SK-N-SH (cell line): ENCODE data around the gene SRSF5. TPM values are rescaled to one million over a fixed set of nuclear protein-coding genes. Genes with fewer than 3 reads are reported as not detected.

ENCODE experiments used
- CTCF ChIA-PET: fragments of 300-600, 350-600 bp; formaldehyde crosslinking; extraction: SDS; loops from one replicate; lab custom pipeline; 2021; lab: Yijun Ruan, JAX
- POLR2A ChIA-PET: fragments of 350-600 bp; sonication (Branson Sonifier 250); formaldehyde crosslinking; extraction: SDS; loops from one replicate; lab custom pipeline; 2020; ENCODE audit warnings: antibody characterized with exemption, inconsistent platforms; lab: Yijun Ruan, JAX
- DNase-seq: peaks from one replicate; pipeline ENCODE4 v3.0.0; 2012
- H2AFZ ChIP-seq: fragments of 200-600 bp; sonication (generic); 2 replicates; pipeline ENCODE4 v1.8.1; 2016; ENCODE audit warnings: antibody characterized with exemption, mild to moderate bottlenecking, low read depth
- H3F3A ChIP-seq: fragments of 200-600 bp; sonication (generic); replicated peaks from 2 replicates; pipeline ENCODE3; 2016; ENCODE audit warnings: antibody characterized with exemption, mild to moderate bottlenecking; ENCODE audit not compliant: insufficient read depth
- H3K27ac ChIP-seq, 2 experiments: fragments of 200-500 bp in 1 of 2; fragments of 200-600 bp in 1 of 2; sonication (Bioruptor generic) in 1 of 2; sonication (generic), shearing (Covaris generic) in 1 of 2; 2 replicates each; pipeline versions ENCODE4 v1.5.1 to v1.6.1; 2014 to 2016; ENCODE audit warnings: low read depth in 2 of 2, inconsistent platforms in 1 of 2, low read length in 1 of 2, mild to moderate bottlenecking in 1 of 2, mixed read lengths in 1 of 2
- H3K27me3 ChIP-seq: fragments of 200-600 bp; sonication (generic), shearing (Covaris generic); 2 replicates; pipeline ENCODE4 v1.6.1; 2016; ENCODE audit warnings: mixed run types; ENCODE audit not compliant: insufficient read depth
- H3K36me3 ChIP-seq, 2 experiments: fragments of 200-500 bp in 1 of 2; fragments of 200-600 bp in 1 of 2; sonication (Bioruptor generic) in 1 of 2; sonication (generic) in 1 of 2; replicated peaks in 1 of 2; 2 replicates each; pipeline versions ENCODE3 to v1.5.1; 2014 to 2016; ENCODE audit warnings: low read length in 1 of 2, mild to moderate bottlenecking in 1 of 2; ENCODE audit not compliant: insufficient read depth in 2 of 2, control insufficient read depth in 1 of 2
- H3K4me1 ChIP-seq, 2 experiments: fragments of 200-500 bp in 1 of 2; fragments of 200-600 bp in 1 of 2; sonication (Bioruptor generic) in 1 of 2; sonication (generic), shearing (Covaris generic) in 1 of 2; 2 replicates each; pipeline versions ENCODE4 v1.5.1 to v1.6.1; 2014 to 2016; ENCODE audit warnings: low read depth in 1 of 2, low read length in 1 of 2, mixed run types in 1 of 2; ENCODE audit not compliant: insufficient read depth in 2 of 2, control insufficient read depth in 1 of 2
- H3K4me2 ChIP-seq: fragments of 200-600 bp; sonication (generic), shearing (Covaris generic); 2 replicates; pipeline ENCODE4 v1.6.1; 2017; ENCODE audit warnings: mixed run types
- H3K4me3 ChIP-seq, 2 experiments: fragments of 200-500 bp in 1 of 2; fragments of 200-600 bp in 1 of 2; sonication (Bioruptor generic) in 1 of 2; sonication (generic), shearing (Covaris generic) in 1 of 2; 2 replicates each; pipeline versions ENCODE4 v1.5.1 to v1.8.1; 2014 to 2016; ENCODE audit warnings: low read depth in 2 of 2, inconsistent platforms in 1 of 2, low read length in 1 of 2, mild to moderate bottlenecking in 1 of 2, mixed read lengths in 1 of 2, moderate library complexity in 1 of 2
- H3K79me2 ChIP-seq: fragments of 200-600 bp; sonication (generic); 2 replicates; pipeline ENCODE4 v1.8.1; 2017; ENCODE audit warnings: mild to moderate bottlenecking; ENCODE audit not compliant: insufficient read depth
- H3K9ac ChIP-seq: fragments of 200-600 bp; sonication (generic); 2 replicates; pipeline ENCODE4 v1.6.1; 2017; ENCODE audit warnings: mixed run types
- H3K9me2 ChIP-seq: fragments of 200-600 bp; sonication (generic); 2 replicates; pipeline ENCODE4 v1.6.1; 2017; ENCODE audit warnings: mixed run types
- H3K9me3 ChIP-seq: fragments of 200-600 bp; sonication (generic); 2 replicates; pipeline ENCODE4 v1.6.1; 2017; ENCODE audit warnings: mixed run types, mild to moderate bottlenecking, moderate library complexity
- H4K20me1 ChIP-seq: fragments of 200-600 bp; sonication (generic); 2 replicates; pipeline ENCODE4 v1.6.1; 2017; ENCODE audit warnings: mild to moderate bottlenecking, mixed run types; ENCODE audit not compliant: insufficient read depth
- CTCF ChIP-seq: fragments of 200-600 bp; sonication (generic); IDR thresholded peaks from 2 replicates; pipeline ENCODE4 v1.6.1; 2017; ENCODE audit warnings: antibody characterized with exemption, mild to moderate bottlenecking, moderate library complexity
- EP300 ChIP-seq, 2 experiments: IDR thresholded peaks; 2 replicates each; pipeline versions ENCODE4 v1.4.0 to v1.6.1; 2012; ENCODE audit warnings: borderline replicate concordance in 1 of 2, low read depth in 1 of 2, low read length in 1 of 2
- EZH2phosphoT487 ChIP-seq: fragments of 200-600 bp; sonication (generic); IDR thresholded peaks from 2 replicates; pipeline ENCODE4 v1.6.1; 2017; ENCODE audit warnings: low read depth, mixed run types, mild to moderate bottlenecking, antibody characterized with exemption, moderate library complexity, borderline replicate concordance
- FOXM1 ChIP-seq: IDR thresholded peaks from 2 replicates; pipeline ENCODE4 v1.4.0; 2012; ENCODE audit warnings: low read depth, mild to moderate bottlenecking
- GABPA ChIP-seq: IDR thresholded peaks from 2 replicates; pipeline ENCODE4 v1.4.0; 2012; ENCODE audit warnings: low read depth, mild to moderate bottlenecking
- IRF3 ChIP-seq: fragments of 150-350 bp; IDR thresholded peaks from 2 replicates; pipeline ENCODE4 v1.6.1; 2016; ENCODE audit warnings: mild to moderate bottlenecking, low read depth, low read length
- NRF1 ChIP-seq: IDR thresholded peaks from 2 replicates; pipeline ENCODE4 v1.6.1; 2012; ENCODE audit warnings: low read depth, mild to moderate bottlenecking, low read length
- REST ChIP-seq: IDR thresholded peaks from 2 replicates; pipeline ENCODE4 v1.6.1; 2012; ENCODE audit warnings: mild to moderate bottlenecking, low read depth, low read length, moderate library complexity
- RFX5 ChIP-seq: IDR thresholded peaks from 2 replicates; pipeline ENCODE4 v1.6.1; 2012; ENCODE audit warnings: mild to moderate bottlenecking, improper control_type of control experiment, low read length
- SMC3 ChIP-seq: IDR thresholded peaks from 2 replicates; pipeline ENCODE4 v1.6.1; 2012; ENCODE audit warnings: low read depth, low read length, improper control_type of control experiment
- TCF12 ChIP-seq: IDR thresholded peaks from 2 replicates; pipeline ENCODE4 v1.4.0; 2012
- USF2 ChIP-seq: fragments of 150-350 bp; IDR thresholded peaks from 2 replicates; pipeline ENCODE4 v1.6.1; 2017; ENCODE audit warnings: antibody characterized with exemption, low read length, low read depth, borderline replicate concordance
- YY1 ChIP-seq: IDR thresholded peaks from 2 replicates; pipeline ENCODE4 v1.4.0; 2012; ENCODE audit warnings: low read depth, mild to moderate bottlenecking
- WGBS: methylation state at CpG from one replicate; pipeline ENCODE4 v1.1.6; 2017; ENCODE audit warnings: low lambda C conversion rate; 5-methylcytosine and 5-hydroxymethylcytosine counted together
- polyA plus RNA-seq, 3 experiments: library from polyadenylated mRNA; depleted of rRNA; stranded (reverse); fragments of >200 nt; gene quantifications; 2 replicates each; pipeline ENCODE4 v1.2.3, GENCODE V29; 2012
- TF ChIP-seq, protein P1 (sequence below): IDR thresholded peaks from 2 replicates; pipeline ENCODE4 v1.4.0; 2012; ENCODE audit warnings: low read depth
- TF ChIP-seq, protein P2 (sequence below): IDR thresholded peaks from 2 replicates; pipeline ENCODE4 v1.4.0; 2012; ENCODE audit warnings: low read depth, borderline replicate concordance

The SRSF5 gene
- polyA plus RNA-seq, 1 of the 3 experiments (the other 2 are of a cell fraction), result 324 TPM

DNA sequence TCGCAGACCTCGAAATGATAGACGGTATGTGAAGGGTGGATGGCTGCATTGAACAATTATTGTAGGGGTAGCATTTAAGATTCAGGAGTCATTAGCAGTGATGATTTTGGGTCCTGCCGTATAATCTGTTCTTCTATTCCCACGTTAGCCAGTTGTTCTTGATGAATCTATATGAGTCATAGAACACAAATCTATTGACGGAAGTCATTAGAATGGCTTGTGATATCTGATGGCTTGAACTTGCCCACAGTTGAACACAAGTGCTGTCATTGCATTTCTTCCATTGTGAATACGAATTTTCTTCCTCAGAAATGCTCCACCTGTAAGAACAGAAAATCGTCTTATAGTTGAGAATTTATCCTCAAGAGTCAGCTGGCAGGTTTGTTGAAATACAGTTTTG lies 1.9 kb downstream of the SRSF5 start:
- H3K36me3 ChIP-seq, result peaks cover 56 to 60% of the 10 kb centered on the region in 2 experiments
- H4K20me1 ChIP-seq, result peaks cover 37% of the 10 kb centered on the region
- peak overlapping the region; percentile 84 for H3K4me2 ChIP-seq
- H3K4me3 ChIP-seq, result peak overlapping the region; percentile 97 to 100
- 92% methylated on average over 8 of the region's 8 CpGs for WGBS
- POLR2A ChIA-PET, result no interaction called here
- peaks cover 48% of the 10 kb centered on the region for H3K79me2 ChIP-seq
- no peaks in the 10 kb centered on the region for H3K9me3 ChIP-seq
- peaks cover 39% of the 10 kb centered on the region for H3F3A ChIP-seq
- no peak overlapping the region for H3K27ac ChIP-seq
- H3K9ac ChIP-seq, result peak overlapping the region; percentile 100; the same call in 1 of the 2 replicates
- CTCF ChIA-PET, result no interaction called here
- H2AFZ ChIP-seq, result no peak overlapping the region
- TF ChIP-seq, protein P1, sequence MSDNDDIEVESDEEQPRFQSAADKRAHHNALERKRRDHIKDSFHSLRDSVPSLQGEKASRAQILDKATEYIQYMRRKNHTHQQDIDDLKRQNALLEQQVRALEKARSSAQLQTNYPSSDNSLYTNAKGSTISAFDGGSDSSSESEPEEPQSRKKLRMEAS, result no peak
- TF ChIP-seq NRF1, result no peak
- no peak for TF ChIP-seq IRF3
- TF ChIP-seq GABPA, result no peak
- no peak for TF ChIP-seq REST
- H3K4me1 ChIP-seq, result peaks cover 7 to 23% of the 10 kb centered on the region in 2 experiments; a peak in 3 of 4 replicates
- H3K9me2 ChIP-seq, result no peaks in the 10 kb centered on the region
- DNase-seq, result no peak
- no peaks in the 10 kb centered on the region for H3K27me3 ChIP-seq

GRCh38 chr14:69769623-69770022 lies 2.7 kb downstream of the SRSF5 start:
- Histone ChIP-seq H2AFZ (no peak overlapping the region), H4K20me1 (peaks cover 37% of the 10 kb centered on the region), H3K36me3 (peaks cover 58 to 67% of the 10 kb centered on the region in 2 experiments), H3K4me1 (peaks cover 7 to 23% of the 10 kb centered on the region in 2 experiments; a peak in 3 of 4 replicates), H3K27me3 (no peaks in the 10 kb centered on the region), H3K4me3 (no peak overlapping the region), H3K9me2 (no peaks in the 10 kb centered on the region), H3K27ac (no peak overlapping the region; a peak in 1 of 4 replicates), H3K79me2 (peaks cover 48% of the 10 kb centered on the region), H3K9ac (no peak overlapping the region), H3K4me2 (peak overlapping the region; percentile 10; the same call in 1 of the 2 replicates), H3K9me3 (no peaks in the 10 kb centered on the region), H3F3A (peaks cover 39% of the 10 kb centered on the region)
- POLR2A ChIA-PET, result no interaction called here
- no peak for DNase-seq
- 96% methylated on average over 22 of the region's 22 CpGs for WGBS
- CTCF ChIA-PET, result no interaction called here
- no peak for TF ChIP-seq RFX5
- no peak for TF ChIP-seq YY1
- no peak for TF ChIP-seq FOXM1
- TF ChIP-seq IRF3, result no peak
- no peak for TF ChIP-seq CTCF
- TF ChIP-seq TCF12, result no peak
- no peak for TF ChIP-seq EP300 (IDR thresholded peaks at IDR 0.05; ENCODE audit: borderline replicate concordance in 1 of 2, low read depth in 1 of 2, low read length in 1 of 2)
- TF ChIP-seq EZH2phosphoT487, result no peak
- TF ChIP-seq, protein P2, sequence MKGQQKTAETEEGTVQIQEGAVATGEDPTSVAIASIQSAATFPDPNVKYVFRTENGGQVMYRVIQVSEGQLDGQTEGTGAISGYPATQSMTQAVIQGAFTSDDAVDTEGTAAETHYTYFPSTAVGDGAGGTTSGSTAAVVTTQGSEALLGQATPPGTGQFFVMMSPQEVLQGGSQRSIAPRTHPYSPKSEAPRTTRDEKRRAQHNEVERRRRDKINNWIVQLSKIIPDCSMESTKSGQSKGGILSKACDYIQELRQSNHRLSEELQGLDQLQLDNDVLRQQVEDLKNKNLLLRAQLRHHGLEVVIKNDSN, result no peak
- no peak for TF ChIP-seq USF2
- TF ChIP-seq, protein P1, result no peak
- no peak for TF ChIP-seq SMC3
- TF ChIP-seq GABPA, result no peak
